HEK293 (cell line): Measurements from ENCODE around the gene ENC1.
A peak's percentile ranks its signal among the peaks of the same experiment; 100 is the strongest.

Experiments used
- BCL11A ChIP-seq: fragments of 450-650 bp; formaldehyde crosslinking; IDR thresholded peaks from 2 replicates; pipeline ENCODE4 v1.5.1; 2016; ENCODE audit warnings: low read depth, missing biosample characterization, missing genetic modification characterization
- GLIS1 ChIP-seq: fragments of 450-650 bp; formaldehyde crosslinking; IDR thresholded peaks from 2 replicates; pipeline ENCODE4 v1.5.1; 2016; ENCODE audit warnings: missing biosample characterization, missing genetic modification characterization
- HIC1 ChIP-seq: fragments of 450-650 bp; formaldehyde crosslinking; IDR thresholded peaks from 2 replicates; pipeline ENCODE4 v1.5.1; 2016; ENCODE audit warnings: missing biosample characterization, missing genetic modification characterization
- REST ChIP-seq: fragments of 450-650 bp; formaldehyde crosslinking; IDR thresholded peaks from 2 replicates; pipeline ENCODE4 v1.5.1; 2016; ENCODE audit warnings: missing biosample characterization, missing genetic modification characterization
- SCRT1 ChIP-seq: fragments of 450-650 bp; formaldehyde crosslinking; IDR thresholded peaks from 2 replicates; pipeline ENCODE4 v1.5.1; 2016; ENCODE audit warnings: missing biosample characterization, missing genetic modification characterization, borderline replicate concordance
- SCRT2 ChIP-seq: fragments of 450-650 bp; formaldehyde crosslinking; IDR thresholded peaks from 2 replicates; pipeline ENCODE4 v1.5.1; 2016; ENCODE audit warnings: missing biosample characterization, missing genetic modification characterization
- YY1 ChIP-seq: fragments of 450-650 bp; formaldehyde crosslinking; IDR thresholded peaks from 2 replicates; pipeline ENCODE4 v1.5.1; 2018; ENCODE audit warnings: missing biosample characterization, missing genetic modification characterization
- ZBTB20 ChIP-seq: fragments of 450-650 bp; formaldehyde crosslinking; IDR thresholded peaks from 2 replicates; pipeline ENCODE4 v1.5.1; 2016; ENCODE audit warnings: missing biosample characterization, missing genetic modification characterization
- ZNF112 ChIP-seq: fragments of 450-650 bp; formaldehyde crosslinking; IDR thresholded peaks from 2 replicates; pipeline ENCODE4 v1.5.0; 2017; ENCODE audit warnings: missing biosample characterization, missing genetic modification characterization
- ZNF274 ChIP-seq, 2 experiments: fragments of 200-500 bp in 1 of 2; fragments of 450-650 bp in 1 of 2; sonication (Bioruptor generic) in 1 of 2; formaldehyde crosslinking in 1 of 2; IDR thresholded peaks; 2 replicates each; pipeline versions ENCODE4 v1.5.1 to v1.6.1; 2014 to 2016; ENCODE audit warnings: borderline replicate concordance in 1 of 2, inconsistent platforms in 1 of 2, low read length in 1 of 2, missing biosample characterization in 1 of 2, missing genetic modification characterization in 1 of 2
- ZNF341 ChIP-seq: fragments of 450-650 bp; formaldehyde crosslinking; IDR thresholded peaks from 2 replicates; pipeline ENCODE4; 2016; ENCODE audit warnings: low read depth, missing biosample characterization, missing genetic modification characterization
- ZNF555 ChIP-seq: fragments of 450-650 bp; formaldehyde crosslinking; conservative IDR thresholded peaks from 2 replicates; pipeline ENCODE4 v1.5.1; 2017; ENCODE audit warnings: missing biosample characterization, mild to moderate bottlenecking, missing genetic modification characterization, inconsistent platforms
- ZNF596 ChIP-seq: fragments of 450-650 bp; IDR thresholded peaks from 2 replicates; pipeline ENCODE4 v1.5.0; 2018; ENCODE audit warnings: missing biosample characterization, mild to moderate bottlenecking, missing genetic modification characterization, moderate library complexity
- ZNF624 ChIP-seq: fragments of 450-650 bp; formaldehyde crosslinking; IDR thresholded peaks from 2 replicates; pipeline ENCODE4 v1.5.1; 2017; ENCODE audit warnings: missing biosample characterization, missing genetic modification characterization
- ZNF654 ChIP-seq: fragments of 450-650 bp; formaldehyde crosslinking; IDR thresholded peaks from 2 replicates; pipeline ENCODE4 v1.5.1; 2016; ENCODE audit warnings: low read depth, missing biosample characterization, missing genetic modification characterization
- TF ChIP-seq, protein P1 (sequence below): fragments of 450-650 bp; IDR thresholded peaks from 2 replicates; pipeline ENCODE4 v1.5.1; 2018; ENCODE audit warnings: missing biosample characterization, mild to moderate bottlenecking, missing genetic modification characterization
- TF ChIP-seq, protein P2 (sequence below): fragments of 450-650 bp; IDR thresholded peaks from 2 replicates; pipeline ENCODE4 v1.5.1; 2018; ENCODE audit warnings: missing biosample characterization, missing genetic modification characterization

The ENC1 gene

DNA sequence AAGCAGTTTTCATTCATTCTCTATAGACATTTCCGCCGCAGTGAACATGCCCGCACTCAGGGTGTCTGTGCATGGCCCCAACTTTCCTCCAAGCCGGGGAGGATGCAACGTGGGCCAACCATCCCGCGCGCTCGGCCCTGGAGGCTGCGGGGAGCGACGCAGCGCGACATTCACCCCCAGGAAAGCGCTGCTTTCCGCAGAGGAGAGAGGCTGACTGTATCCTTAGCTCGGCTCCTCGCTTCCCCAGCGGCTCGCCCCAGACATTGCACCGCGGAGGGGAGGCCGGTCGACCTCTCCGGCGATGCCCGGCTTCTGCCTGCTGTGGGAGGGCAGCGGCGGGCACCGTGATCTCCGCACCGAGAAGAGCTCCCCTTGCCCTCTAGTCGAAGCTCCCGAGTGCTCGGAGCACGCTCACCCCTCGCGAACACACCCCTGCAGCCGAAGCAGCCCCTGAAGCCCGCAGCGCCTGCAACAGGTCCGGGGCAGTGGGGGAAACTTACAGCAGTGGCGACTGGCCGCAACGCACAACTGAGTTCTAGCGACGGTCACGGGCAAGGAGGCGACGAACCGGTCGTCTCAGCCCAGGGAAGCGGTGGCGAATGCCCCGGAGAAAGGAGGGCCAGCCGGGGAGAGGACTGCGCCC, 600 bp downstream of the ENC1 start (continued):
- TF ChIP-seq HIC1 (tag by site-specific recombination) (peak; percentile 74), REST (tag by site-specific recombination) (0 out of 2 replicates have a peak, but pooled peaks have one; percentile 27), ZNF596 (no peak), ZNF624 (tag by site-specific recombination) (no peak), YY1 (tag by site-specific recombination) (no peak), ZBTB20 (tag by site-specific recombination) (no peak), ZNF555 (no peak), ZNF341 (tag by site-specific recombination) (peak; percentile 62), SCRT1 (tag by site-specific recombination) (peak; percentile 98), BCL11A (tag by site-specific recombination) (no peak), ZNF654 (tag by site-specific recombination) (no peak), SCRT2 (tag by site-specific recombination) (peak; percentile 100), GLIS1 (peak; percentile 38), ZNF112 (tag by site-specific recombination) (no peak), ZNF274 (IDR thresholded peaks at IDR 0.05; ENCODE audit: low read length) (no peak), ZNF274 (tag by site-specific recombination; IDR thresholded peaks at IDR 0.05; ENCODE audit: borderline replicate concordance) (no peak)
- TF ChIP-seq, protein P1, sequence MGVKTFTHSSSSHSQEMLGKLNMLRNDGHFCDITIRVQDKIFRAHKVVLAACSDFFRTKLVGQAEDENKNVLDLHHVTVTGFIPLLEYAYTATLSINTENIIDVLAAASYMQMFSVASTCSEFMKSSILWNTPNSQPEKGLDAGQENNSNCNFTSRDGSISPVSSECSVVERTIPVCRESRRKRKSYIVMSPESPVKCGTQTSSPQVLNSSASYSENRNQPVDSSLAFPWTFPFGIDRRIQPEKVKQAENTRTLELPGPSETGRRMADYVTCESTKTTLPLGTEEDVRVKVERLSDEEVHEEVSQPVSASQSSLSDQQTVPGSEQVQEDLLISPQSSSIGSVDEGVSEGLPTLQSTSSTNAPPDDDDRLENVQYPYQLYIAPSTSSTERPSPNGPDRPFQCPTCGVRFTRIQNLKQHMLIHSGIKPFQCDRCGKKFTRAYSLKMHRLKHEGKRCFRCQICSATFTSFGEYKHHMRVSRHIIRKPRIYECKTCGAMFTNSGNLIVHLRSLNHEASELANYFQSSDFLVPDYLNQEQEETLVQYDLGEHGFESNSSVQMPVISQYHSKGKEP (tag by site-specific recombination): no peak
- TF ChIP-seq, protein P2, sequence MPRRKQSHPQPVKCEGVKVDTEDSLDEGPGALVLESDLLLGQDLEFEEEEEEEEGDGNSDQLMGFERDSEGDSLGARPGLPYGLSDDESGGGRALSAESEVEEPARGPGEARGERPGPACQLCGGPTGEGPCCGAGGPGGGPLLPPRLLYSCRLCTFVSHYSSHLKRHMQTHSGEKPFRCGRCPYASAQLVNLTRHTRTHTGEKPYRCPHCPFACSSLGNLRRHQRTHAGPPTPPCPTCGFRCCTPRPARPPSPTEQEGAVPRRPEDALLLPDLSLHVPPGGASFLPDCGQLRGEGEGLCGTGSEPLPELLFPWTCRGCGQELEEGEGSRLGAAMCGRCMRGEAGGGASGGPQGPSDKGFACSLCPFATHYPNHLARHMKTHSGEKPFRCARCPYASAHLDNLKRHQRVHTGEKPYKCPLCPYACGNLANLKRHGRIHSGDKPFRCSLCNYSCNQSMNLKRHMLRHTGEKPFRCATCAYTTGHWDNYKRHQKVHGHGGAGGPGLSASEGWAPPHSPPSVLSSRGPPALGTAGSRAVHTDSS (tag by site-specific recombination): 0 out of 2 replicates have a peak, but pooled peaks have one; percentile 6
